Colonic mucosa (tissue), 4 donors: Measurements from ENCODE around the gene GAS6. TPM values are rescaled to one million over a fixed set of nuclear protein-coding genes. Genes with fewer than 3 reads are reported as not detected.
"Not testable (repeated sequence)": the region's sequence is repeated elsewhere in the genome, so short reads cannot be mapped to it uniquely, and the experiment has no call there.

Source experiments
- DNase-seq: peaks from one replicate; pipeline ENCODE4 v3.0.0-alpha.2; 2020
- H3K27ac ChIP-seq: fragments of 200-600 bp; one replicate; pipeline ENCODE4 v1.8.0; 2021
- H3K27me3 ChIP-seq: fragments of 200-600 bp; one replicate; pipeline ENCODE4 v1.8.0; 2021
- H3K36me3 ChIP-seq: fragments of 200-600 bp; one replicate; pipeline ENCODE4 v1.8.0; 2021
- H3K4me1 ChIP-seq: fragments of 200-600 bp; one replicate; pipeline ENCODE4 v1.8.0; 2021; ENCODE audit warnings: mild to moderate bottlenecking
- H3K4me3 ChIP-seq: fragments of 200-600 bp; one replicate; pipeline ENCODE4 v1.8.0; 2021
- H3K9ac ChIP-seq, 2 donors: one replicate each; pipeline ENCODE4 v1.7.0; 2013; ENCODE audit warnings: control low read depth in 2 of 2, low read depth in 2 of 2, low read length in 2 of 2
- H3K9me3 ChIP-seq: fragments of 200-600 bp; one replicate; pipeline ENCODE4 v1.8.0; 2021
- CTCF ChIP-seq: fragments of 200-600 bp; IDR thresholded peaks from one replicate; pipeline ENCODE4 v1.8.0; 2022; ENCODE audit warnings: antibody characterized with exemption, mild to moderate bottlenecking
- intact Hi-C: fragments of 100-400 bp; cut with DNase I; formaldehyde crosslinking; loops from one replicate; pipeline ENCODE4 v1.14.1; 2022
- total RNA-seq, 2 donors: library from RNA; stranded (reverse); fragmentation: NEBNext Ultra II Directional in 1 of 2; extraction: Animal tissue kit (Norgen Biotek cat#: 25700) in 1 of 2; gene quantifications; one replicate each; pipeline ENCODE4 v1.2.1, GENCODE V29; 2021
- donor health status: healthy.
- donor health status: DM: no; HTN: no; CAD: no.
- donor health status: DM: no; HTN: no; CAD: no.

Gene GAS6
- total RNA-seq, 2 donors from 2014 or later: 118 to 121 TPM

- intact Hi-C loops: no loop called here
- Histone ChIP-seq H3K9ac (no peak overlapping the region), H3K27me3 (no peaks in the 10 kb centered on the region), H3K9me3 (no peaks in the 10 kb centered on the region), H3K4me1 (no peaks in the 10 kb centered on the region), H3K36me3 (no peaks in the 10 kb centered on the region), H3K27ac (no peak overlapping the region), H3K4me3 (no peak overlapping the region)
- no peak for TF ChIP-seq CTCF
- no peak for DNase-seq
Observed at GRCh38 chr13:113796964-113797676, 66.8 kb downstream of the GAS6 start.

- no peak for TF ChIP-seq CTCF
- H3K9ac ChIP-seq: no peak overlapping the region
- intact Hi-C loops: no loop called here
- H3K36me3 ChIP-seq: no peaks in the 10 kb centered on the region
- H3K27me3 ChIP-seq: no peaks in the 10 kb centered on the region
- H3K9me3 ChIP-seq: no peaks in the 10 kb centered on the region
- no peak for DNase-seq
- no peak overlapping the region for H3K27ac ChIP-seq
- no peak overlapping the region for H3K4me3 ChIP-seq
- no peaks in the 10 kb centered on the region for H3K4me1 ChIP-seq
Observed at GRCh38 chr13:113796211-113796963, 67.5 kb downstream of the GAS6 start.

- H3K9ac ChIP-seq, H3K4me3 ChIP-seq, H3K27ac ChIP-seq, H3K4me1 ChIP-seq, intact Hi-C loops, DNase-seq, H3K9me3 ChIP-seq, H3K27me3 ChIP-seq, H3K36me3 ChIP-seq: not testable (repeated sequence)
Observed at GRCh38 chr13:113795362-113795761, 68.5 kb downstream of the GAS6 start.

GRCh38 chr13:113794764-113795173, 69.1 kb downstream of the GAS6 start:
- no peak overlapping the region for H3K27ac ChIP-seq
- H3K9ac ChIP-seq: no peak overlapping the region
- no peaks in the 10 kb centered on the region for H3K4me1 ChIP-seq
- H3K27me3 ChIP-seq: no peaks in the 10 kb centered on the region
- H3K9me3 ChIP-seq: no peaks in the 10 kb centered on the region
- no peak overlapping the region for H3K4me3 ChIP-seq
- H3K36me3 ChIP-seq: no peaks in the 10 kb centered on the region
- TF ChIP-seq CTCF: no peak
- DNase-seq: no peak
- intact Hi-C loops: no loop called here

GRCh38 chr13:113794086-113794485, 69.8 kb downstream of the GAS6 start:
- Histone ChIP-seq H3K9ac (no peak overlapping the region), H3K27me3 (no peaks in the 10 kb centered on the region), H3K27ac (no peak overlapping the region), H3K9me3 (no peaks in the 10 kb centered on the region), H3K4me1 (no peaks in the 10 kb centered on the region), H3K36me3 (no peaks in the 10 kb centered on the region), H3K4me3 (no peak overlapping the region)
- no peak for TF ChIP-seq CTCF
- intact Hi-C loops: no loop called here
- DNase-seq: no peak

GRCh38 chr13:113793718-113794085, 70.2 kb downstream of the GAS6 start:
- TF ChIP-seq CTCF: no peak
- DNase-seq: no peak
- Histone ChIP-seq H3K36me3 (no peaks in the 10 kb centered on the region), H3K4me3 (no peak overlapping the region), H3K9ac (no peak overlapping the region), H3K4me1 (no peaks in the 10 kb centered on the region), H3K9me3 (no peaks in the 10 kb centered on the region), H3K27ac (no peak overlapping the region), H3K27me3 (no peaks in the 10 kb centered on the region)
- intact Hi-C loops: no loop called here
